GM18861 (cell line): Measurements from ENCODE around the gene BRD3.
A peak's percentile ranks its signal among the peaks of the same experiment; 100 is the strongest.

Experiments
- ATAC-seq: cut with Tn5 transposase; IDR thresholded peaks from one replicate; pipeline ENCODE4 v1.9.1; 2021; ENCODE audit not compliant: unreplicated experiment

Gene BRD3

DNA sequence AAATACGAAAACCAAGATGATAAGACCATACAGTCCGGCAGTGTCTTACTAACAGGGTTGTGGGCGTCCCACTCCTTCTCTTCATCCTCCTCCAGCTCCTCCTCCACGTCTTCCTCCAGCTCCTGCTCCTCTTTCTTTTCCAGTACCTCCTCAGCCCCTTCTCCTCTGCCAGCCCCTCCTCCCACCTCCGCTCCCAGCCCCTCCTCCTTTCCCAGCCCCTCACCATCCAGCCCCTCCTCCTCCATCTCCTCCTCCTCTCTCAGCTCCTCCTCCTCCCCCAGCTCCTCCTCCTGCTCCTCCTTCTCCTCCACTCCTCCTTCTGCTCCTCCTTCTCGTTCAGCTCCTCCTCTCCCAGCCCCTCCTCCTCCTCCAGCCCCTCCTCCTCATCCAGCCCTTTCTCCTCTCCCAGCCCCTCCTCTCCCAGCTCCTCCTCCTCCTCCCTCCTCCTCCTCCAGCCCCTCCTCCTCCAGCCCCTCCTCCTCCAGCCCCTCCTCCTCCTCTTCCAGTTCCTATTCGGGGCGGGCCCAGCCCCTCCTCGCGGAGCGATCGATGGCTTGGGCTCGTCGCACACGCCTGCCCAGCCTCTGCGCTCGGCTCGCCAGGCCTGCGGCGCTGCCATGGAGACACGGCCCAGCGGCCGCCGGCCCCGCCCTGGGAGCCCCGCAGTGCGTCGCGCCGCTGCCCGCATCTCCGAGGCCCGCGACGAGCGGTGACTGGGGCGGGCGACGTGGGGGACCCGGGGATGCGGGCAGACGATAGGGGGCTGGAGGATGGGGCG is 42.8 kb downstream of the BRD3 start, which contains the start of gene BRD3OS:
Gene BRD3OS (plus strand): TSS at position 654 of the 778 bp plus-strand sequence. CDS start 1,267 bp downstream, outside the sequence.
- ATAC-seq: peak; percentile 71

DNA sequence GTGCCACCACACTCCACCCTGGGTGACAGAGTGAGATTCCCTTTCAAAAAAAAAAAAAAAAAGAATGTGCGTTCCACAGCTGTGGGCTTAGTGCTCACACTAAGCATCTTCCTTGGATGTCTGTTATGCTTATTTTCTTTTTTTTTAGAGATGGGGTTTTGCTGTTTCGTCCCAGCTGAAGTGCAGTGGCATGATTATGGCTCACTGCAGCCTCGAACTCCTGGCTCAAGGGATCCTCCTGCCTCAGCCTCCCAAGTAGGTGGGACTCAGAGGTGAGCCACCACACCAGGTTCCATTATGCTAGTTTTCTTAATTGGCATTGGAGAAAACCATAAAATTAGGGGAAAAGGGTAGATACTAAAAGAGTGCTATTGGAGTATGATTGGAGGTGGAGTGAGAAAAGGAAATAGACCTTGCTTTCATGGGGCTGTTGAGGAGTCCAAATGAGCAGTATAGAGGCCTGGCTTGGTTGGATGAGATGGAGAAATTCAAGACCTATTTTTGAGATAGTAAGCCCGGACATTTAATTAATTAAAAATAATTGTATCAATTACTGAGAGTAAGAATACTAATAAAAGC is 43.5 kb downstream of the BRD3 start:
- ATAC-seq: no peak

DNA sequence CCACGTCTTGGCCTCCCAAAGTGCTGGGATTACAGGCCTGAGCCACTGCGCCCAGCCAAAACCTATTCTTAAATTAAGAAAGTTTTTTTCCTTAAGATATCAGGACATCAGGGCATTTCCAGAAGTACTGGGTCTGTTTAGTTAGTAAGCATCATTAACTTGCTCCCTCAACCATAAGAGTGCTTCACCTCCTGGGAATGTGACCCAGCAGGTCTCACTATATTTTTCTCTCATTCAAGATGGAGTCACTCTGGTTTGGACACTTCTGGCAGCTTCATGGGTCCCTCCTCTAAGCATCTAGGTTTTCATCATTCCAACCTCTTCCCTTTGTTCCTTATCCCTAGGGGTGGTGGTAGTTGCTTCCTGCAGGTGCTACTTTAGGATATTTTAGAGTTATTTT is 52.9 kb downstream of the BRD3 start:
- no peak for ATAC-seq

DNA sequence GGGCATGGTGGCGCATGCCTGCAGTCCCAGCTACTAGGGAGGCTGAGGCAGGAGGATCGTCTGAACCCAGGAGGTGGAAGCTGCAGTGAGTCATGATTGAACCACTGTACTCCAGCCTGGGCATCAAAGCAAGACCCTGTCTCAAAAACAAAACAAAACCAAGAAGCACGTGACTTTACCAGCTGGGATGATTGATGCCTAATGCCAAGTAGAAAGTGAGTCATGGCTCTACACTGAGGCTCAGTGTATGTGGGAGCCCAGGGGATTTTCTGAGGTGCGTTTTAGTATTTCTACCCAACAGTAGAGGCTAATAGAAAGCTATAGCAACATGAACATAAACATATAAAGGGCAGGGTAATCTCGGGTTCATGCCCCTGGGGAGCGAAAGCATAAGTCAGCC is 56.4 kb downstream of the BRD3 start:
- ATAC-seq: no peak

DNA sequence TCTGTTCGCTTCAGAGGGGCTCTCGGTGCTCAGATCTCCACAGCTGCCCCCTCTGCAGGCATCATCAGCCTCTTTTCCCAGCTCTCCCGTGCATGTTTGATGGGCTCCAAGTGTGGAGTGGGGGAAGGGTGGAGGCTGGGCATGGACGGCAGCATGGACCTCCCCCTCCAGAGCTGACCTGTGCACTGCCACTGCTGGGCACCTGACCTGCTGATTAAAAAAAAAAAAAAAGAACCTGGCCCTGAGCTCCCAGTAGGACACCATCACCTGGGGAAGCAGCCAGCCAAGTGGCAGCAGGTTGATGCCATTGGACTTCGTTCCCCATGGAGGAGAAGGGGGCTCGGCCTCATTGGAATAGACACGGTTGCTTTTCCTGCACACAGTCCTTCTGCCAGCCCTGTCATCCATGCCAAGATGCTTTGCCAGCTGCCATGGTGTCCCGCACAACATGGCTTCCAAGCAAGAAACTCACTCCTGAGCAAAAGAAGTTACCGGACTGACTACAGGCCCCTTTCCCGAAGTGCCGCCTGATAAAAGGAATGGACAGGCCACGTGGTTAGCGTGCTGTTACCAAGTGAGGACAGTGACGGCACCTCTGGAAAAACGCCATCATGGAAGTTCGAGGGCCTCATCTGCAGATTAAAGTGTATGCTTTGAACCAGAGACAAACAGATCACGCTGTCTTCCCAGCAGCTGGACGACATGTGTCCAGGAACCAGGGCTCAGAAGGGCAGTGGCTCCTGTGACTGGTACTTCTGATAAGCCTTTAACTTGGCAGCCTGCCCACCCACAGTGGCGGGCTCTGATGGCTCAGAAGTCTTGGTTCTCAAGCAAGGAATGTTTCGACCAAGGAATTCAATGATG is 57.3 kb downstream of the BRD3 start:
- no peak for ATAC-seq

DNA sequence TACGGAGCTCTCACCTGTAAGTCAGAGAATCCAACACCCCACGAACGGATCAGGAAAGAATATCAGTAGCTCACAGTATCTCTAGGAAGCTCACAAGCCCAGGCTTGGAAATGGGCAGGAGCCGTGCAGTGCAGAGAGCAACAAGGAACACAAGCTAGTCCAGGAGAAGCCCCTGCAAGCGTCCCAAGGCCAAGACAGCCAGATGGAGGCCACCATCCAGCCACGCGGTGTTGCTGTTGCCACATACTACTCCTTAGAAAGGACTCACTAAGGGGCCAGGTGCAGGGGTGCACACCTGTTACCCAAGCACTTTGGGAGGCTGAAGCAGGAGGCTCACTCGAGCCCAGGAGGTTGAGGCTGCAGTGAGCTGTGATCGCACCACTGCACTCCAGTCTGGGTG is 60.3 kb downstream of the BRD3 start:
- no peak for ATAC-seq

DNA sequence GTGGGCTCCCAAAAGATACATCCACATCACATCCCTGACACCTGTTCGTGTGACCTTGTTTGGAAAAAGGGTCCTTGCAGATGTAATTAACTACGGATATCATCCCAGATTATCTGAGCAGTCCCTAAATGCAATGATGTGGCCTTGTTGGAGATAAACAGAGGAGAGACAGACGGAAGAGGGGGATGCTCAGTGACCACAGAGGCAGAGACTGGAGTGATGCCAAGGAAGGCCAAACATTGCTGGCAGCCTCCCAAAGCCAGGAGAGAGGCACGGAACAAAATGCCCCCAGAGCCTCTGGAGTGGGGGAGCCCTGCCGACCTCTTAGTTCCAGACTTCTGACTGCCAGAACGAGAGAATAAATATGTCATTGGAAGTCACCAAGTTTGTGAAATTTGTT is 60.7 kb downstream of the BRD3 start:
- no peak for ATAC-seq

DNA sequence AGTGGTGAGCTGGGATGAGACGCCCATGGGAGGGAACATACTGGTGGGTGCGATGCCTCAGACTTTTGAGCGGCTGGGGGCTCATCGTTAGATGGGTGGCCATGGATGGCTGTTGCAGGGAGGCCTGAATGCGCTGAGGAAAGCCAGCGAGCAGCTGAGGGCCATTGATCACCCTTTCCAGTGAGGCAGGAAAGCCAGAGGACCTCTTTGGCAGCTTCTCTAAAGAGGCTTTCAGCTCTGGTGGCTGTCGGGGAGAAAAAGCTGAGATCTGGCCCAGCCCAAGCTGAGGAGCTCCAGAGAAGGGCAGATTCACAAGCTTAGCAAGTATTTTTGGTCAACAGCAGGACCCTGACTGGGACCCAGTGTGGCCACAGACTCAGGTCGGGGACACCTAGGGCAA is 62.4 kb downstream of the BRD3 start:
- no peak for ATAC-seq

DNA sequence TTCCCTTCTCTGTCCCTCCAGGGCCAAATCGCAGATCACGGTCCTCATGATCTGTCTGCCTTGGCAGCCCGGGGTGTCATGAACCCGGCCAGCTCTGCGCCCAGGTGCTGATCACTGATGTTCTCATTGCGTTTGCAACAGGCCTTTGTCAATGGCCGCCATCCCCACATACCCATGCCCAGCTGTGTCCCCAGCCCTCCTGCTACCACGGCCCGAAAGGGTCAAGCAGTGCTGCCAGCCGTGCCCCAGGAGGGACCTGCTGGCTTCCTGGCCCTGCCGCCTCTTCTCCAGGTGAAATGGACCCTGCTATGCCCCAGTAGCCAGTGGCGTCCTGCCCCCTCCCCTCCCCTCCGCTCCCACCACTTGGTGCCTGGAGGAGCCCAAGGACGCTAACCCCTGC is 62.9 kb downstream of the BRD3 start:
- ATAC-seq: no peak

DNA sequence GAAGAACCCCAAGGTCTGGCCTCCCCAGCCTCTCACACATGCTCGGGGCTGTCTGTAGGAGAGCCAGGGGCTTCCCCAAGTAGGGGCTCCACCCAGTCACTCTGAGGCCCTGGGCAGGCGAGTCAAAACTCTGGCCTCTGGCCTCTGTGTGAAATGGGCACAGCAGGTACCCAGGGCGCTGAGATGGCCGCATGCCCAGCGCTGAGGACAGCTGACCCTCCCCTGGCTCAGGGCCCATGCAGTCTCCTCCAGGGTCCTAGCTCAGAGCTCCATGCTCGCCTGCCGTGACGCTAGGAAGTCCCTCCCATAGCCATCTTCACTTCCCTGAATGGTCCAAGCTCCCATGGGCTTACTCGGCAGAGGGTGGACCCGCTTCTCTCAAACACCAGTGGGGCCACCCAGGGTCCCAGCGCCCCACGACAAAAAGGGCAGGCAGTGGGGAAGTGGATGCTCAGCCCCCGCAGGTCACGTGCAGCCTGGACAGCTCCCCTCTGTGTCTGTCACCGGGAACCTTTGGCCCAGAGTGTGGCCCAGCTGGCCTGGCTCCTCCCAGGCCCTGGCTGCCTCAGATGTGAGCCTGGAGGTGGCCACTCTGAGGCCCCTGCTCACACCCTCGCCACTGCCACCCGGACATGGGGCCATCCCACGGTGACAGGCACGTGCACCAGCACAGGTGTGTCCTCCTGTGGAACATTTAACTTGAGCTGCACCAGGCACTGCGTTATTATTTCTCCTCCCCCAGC is 63.5 kb downstream of the BRD3 start:
- ATAC-seq: no peak

DNA sequence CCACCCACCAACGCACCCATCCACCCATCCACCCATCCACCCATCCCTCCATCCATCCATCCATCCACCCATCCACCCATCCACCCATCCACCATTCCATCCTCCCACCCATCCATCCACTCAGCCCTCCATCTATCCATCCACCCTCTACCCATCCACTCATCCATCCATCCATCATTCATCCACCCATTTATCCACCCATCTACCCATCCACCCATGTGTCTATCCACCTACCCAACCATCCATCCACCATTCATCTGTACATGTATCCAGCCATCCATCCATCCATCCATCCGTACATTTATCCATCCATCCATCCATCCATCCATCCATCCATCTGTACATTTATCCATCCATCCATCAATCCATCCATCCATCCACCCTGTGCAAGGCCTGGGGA is 64.6 kb downstream of the BRD3 start:
- no peak for ATAC-seq

DNA sequence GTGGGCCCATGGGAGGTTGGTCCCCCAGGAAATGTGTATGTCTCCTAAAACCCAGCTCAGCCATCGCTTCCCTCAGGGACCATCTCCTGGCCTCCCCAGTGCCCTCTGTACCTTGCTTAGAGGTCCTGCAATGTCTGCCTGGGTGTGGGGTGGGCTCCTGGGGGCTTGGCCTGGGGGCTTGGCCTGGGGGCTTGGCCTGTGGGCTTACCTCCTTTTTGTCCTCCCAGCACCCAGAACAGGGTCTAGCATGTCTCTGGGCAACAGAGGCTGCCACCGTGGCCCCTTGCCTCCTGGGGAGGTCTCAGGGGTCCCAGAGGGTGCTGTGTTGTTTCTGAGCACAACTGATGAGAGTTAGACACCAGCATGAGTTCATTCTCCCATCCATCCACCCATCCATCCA is 65.0 kb downstream of the BRD3 start:
- ATAC-seq: no peak

DNA sequence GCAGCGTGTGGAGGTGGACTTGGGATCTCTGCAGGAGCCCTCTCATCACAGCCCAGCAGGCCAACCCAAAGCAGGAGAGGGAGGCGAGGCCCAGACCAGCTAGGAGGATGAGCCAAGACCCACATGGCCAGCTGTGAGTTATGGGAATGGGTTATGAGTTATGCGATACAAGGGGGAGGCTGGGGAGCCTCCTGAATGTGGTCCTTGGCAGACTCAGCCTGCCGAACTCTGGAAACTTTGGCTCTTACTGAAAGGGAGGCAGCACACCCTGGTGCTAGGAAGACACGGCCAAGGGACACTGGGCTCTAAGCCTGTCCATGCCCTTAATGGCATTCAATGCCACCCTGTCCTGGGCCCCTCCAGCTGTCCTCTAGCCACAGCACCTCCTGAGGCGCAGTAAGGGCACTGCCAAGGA is 68.0 kb downstream of the BRD3 start:
- no peak for ATAC-seq

DNA sequence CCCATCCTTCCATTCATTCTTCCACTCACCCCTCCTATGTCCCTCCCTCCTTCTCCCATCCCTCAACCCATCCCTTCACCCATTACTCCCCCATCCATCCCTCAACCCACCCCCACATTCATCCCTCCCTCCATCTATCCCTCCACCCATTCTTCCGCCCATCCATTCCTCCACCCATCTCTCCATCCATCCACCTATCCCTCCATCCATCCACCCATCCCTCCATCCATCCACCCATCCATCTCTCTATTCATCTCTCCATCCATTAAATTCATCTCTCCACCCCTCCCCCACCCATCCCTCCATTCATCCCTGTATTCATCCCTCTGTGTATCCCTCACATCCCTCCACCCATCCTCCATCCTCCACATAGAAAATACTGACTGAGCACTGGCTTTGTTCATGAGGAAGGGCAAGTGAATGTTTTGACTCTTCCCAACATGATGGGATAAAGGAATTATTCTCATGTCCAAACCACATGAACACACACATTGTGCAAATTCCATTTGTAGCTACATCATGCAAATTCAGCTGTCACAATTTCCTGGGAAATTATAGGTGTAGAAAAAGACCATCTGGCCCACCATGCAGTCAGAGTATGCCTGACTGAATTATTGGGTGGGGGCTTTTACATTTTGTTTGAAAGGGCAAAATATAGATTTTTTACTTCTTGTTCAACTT is 68.8 kb downstream of the BRD3 start:
- no peak for ATAC-seq

DNA sequence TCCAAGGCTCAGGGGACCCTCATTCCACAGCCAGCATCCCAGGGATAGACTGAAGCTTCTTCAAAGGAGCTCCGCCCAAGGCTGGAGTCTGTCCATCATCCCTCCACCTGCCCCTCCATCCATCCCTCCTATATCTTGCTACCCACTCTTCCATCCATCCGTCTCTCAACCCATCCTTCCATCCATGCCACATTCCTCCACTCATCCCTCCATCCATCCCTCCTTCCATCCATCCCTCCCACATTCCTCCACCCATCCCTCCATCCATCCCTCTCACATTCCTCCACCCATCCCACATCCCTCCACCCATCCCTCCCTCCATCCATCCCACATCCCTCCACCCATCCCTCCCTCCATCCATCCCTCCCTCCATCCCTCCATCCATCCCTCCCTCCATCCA is 70.2 kb downstream of the BRD3 start:
- ATAC-seq: no peak

DNA sequence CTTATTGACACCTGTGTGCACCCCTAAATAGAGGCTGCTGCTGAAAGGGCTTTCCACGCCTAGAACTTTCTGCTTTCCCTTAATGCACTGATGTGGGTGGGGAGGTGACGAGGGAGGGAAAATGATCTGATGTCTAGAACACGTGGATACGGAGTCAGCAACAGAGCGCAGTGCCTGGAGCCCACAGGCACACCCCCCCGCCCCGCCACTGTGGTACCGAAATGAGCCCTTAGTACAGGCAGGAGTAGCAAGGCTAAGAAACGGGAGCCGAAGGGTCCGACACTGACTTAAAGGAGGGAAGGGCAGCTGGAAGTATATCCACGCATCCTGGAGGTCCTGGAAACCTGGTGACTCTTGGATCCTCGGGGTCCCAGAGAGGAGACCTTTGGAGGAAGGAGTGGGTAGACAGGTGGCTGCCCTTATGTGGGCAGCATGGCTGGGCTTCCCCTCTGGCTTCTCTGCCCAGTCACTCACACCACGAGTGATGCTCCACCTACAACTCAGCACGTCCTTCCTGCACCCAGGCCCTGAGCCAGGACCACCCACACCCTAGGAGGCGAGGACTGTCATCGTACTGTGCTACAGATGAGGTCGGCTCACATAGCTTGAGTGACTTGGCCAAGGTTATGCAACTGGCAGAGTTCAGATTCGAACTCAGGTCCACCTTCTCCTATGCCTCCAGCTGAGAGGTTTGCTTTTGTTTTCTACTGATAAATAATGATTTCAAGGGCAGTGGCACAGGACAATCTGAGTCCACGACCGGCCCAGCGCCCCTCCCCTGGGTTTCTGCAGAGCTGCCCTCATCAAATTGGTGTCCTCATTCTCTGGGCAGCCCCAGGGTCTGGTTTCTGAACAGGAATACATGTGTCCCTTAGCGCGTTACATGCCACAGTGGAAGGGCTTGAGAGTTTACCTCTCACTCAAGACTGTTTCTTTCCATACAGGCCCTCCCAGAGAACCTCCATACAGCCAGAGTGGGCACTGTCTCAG is 71.0 kb downstream of the BRD3 start:
- no peak for ATAC-seq

DNA sequence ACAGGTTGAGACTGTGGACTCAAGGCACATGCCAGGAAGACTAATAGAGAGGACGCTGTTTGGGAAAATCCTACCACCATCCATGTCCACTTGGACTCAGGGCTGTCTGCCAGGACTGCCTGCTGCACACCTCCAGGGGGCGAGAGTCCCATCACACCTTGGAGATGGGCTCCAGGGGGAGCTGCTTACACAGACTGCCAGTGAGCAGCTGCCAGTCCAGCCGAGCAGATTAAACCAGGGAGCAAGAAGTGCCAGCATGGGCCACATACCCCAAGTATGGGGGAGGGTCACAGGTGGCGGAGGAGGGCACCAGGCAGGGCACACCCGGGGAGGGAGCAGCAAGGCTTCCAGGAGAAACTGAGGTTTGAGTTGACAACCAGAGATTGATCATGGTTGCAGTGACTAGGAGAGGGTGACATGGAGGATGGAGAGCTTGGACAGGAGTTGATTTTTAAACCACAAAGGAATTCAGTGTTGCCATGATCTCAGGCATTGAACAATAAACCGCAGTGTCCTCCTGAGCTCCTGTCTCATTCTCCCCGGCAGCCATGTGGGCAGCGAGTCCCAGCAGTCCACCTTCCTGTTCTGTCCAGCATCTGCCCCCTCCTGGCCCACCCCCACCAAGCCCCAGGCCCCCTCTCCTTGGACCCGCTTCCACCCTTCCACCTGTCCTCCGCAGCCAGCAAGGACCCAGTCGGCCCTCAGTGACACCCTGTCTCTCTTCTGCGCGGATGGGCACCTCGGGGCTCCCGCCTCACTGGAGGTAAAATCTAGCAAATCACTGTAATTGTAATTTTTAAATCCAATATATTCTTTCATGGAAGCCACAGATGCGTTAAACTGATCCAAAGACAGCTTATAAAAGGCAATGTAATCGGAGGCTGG is 72.6 kb downstream of the BRD3 start:
- ATAC-seq: no peak

DNA sequence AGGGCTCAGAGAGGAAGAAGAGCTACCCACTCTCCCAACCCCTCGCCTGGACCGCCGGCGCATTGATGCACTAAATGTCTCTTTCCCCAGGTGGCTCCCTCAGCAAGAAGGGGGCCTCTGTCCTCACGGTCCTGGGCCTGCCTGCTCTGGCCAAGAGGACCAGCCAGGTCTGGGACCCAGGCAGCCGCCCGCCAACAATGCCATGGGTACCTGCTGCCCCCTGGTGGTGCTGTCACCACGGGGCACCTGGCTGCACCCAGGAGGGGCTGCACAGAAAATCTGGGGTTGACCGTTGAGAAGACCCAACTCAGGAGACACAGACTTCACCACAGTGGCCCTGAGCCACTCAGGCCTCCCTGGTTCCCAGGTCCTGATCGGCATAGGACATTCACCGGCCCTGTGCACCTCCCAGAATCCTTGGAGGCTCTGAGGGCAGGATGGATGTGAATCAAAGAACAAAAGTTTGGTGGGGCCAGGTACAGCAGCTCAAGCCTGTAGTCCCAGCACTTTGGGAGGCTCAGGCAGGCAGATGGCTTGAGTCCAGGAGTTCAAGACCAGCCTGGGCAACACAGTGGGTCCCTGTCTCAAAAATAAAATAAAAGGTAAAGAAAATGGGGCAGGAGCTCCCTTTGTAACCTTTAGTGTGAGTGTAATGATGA is 73.3 kb downstream of the BRD3 start:
- no peak for ATAC-seq
